Epithelial cell of proximal tubule (primary cell): Measurements from ENCODE around the gene MRPL58. TPM values are rescaled to one million over a fixed set of nuclear protein-coding genes. Genes with fewer than 3 reads are reported as not detected.

Experiments used
- DNase-seq: peaks from one replicate; pipeline ENCODE4 v3.0.0-alpha.2; 2011; ENCODE audit warnings: low read depth
- H3K4me3 ChIP-seq: 2 replicates; pipeline ENCODE4 v1.5.1; 2011; ENCODE audit warnings: low read depth, mild to moderate bottlenecking, low read length
- total RNA-seq: library from RNA; depleted of rRNA; stranded (reverse); fragments of >200 nt; gene quantifications from 2 replicates; pipeline ENCODE4 v1.2.3, GENCODE V29; 2015
- TF ChIP-seq, protein P1 (sequence below): conservative IDR thresholded peaks from 2 replicates; pipeline ENCODE4 v1.5.1; 2012; ENCODE audit warnings: low read depth, mild to moderate bottlenecking, low read length

The MRPL58 gene
- total RNA-seq, 1 donor from 2014 or later, result 52.2 TPM

DNA sequence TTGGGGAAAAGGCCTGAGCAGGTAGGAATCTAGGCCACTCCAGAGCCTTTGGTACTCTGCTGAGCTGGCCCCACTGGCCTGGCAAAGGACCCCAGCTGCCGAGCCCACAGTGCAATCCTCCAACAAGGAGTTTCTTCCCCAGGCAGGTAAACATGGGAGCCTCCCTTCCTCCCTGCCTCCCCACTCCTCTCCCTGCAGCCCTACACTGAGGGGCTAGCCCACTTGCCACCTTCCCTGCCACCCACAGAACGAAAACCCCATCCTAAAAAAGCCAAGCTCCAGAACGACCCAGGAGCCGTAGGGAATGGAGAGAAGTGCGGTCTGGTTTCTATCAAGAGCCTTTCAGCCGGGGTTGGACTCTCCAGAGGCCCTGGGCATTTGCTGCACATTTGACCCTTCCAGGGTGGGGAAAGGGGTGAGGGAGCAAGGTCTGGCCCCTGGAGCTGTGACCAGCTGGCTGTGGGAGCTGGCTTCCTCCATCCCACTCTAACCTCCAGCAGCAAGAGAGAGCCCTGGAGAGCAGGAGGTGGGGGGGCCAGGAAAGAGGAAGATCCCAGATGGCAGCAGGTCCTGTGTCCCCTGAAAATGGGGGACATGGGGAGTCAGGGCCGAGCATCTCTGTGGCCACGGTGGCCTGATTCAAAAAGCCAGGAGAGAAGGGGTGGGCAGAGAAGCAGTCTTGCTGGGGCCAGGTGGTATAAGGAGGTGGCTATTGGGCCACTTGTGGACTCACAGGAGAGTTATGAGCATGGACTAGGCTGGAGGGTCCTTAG is 41.2 kb upstream of the MRPL58 start:
- DNase-seq, result no peak
- TF ChIP-seq, protein P1, sequence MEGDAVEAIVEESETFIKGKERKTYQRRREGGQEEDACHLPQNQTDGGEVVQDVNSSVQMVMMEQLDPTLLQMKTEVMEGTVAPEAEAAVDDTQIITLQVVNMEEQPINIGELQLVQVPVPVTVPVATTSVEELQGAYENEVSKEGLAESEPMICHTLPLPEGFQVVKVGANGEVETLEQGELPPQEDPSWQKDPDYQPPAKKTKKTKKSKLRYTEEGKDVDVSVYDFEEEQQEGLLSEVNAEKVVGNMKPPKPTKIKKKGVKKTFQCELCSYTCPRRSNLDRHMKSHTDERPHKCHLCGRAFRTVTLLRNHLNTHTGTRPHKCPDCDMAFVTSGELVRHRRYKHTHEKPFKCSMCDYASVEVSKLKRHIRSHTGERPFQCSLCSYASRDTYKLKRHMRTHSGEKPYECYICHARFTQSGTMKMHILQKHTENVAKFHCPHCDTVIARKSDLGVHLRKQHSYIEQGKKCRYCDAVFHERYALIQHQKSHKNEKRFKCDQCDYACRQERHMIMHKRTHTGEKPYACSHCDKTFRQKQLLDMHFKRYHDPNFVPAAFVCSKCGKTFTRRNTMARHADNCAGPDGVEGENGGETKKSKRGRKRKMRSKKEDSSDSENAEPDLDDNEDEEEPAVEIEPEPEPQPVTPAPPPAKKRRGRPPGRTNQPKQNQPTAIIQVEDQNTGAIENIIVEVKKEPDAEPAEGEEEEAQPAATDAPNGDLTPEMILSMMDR, result no peak
- H3K4me3 ChIP-seq, result no peak overlapping the region

GRCh38 chr17:74971842-74972106 is 40.7 kb upstream of the MRPL58 start:
- DNase-seq, result no peak
- H3K4me3 ChIP-seq, result peak overlapping the region; percentile 59
- TF ChIP-seq, protein P1, result no peak

DNA sequence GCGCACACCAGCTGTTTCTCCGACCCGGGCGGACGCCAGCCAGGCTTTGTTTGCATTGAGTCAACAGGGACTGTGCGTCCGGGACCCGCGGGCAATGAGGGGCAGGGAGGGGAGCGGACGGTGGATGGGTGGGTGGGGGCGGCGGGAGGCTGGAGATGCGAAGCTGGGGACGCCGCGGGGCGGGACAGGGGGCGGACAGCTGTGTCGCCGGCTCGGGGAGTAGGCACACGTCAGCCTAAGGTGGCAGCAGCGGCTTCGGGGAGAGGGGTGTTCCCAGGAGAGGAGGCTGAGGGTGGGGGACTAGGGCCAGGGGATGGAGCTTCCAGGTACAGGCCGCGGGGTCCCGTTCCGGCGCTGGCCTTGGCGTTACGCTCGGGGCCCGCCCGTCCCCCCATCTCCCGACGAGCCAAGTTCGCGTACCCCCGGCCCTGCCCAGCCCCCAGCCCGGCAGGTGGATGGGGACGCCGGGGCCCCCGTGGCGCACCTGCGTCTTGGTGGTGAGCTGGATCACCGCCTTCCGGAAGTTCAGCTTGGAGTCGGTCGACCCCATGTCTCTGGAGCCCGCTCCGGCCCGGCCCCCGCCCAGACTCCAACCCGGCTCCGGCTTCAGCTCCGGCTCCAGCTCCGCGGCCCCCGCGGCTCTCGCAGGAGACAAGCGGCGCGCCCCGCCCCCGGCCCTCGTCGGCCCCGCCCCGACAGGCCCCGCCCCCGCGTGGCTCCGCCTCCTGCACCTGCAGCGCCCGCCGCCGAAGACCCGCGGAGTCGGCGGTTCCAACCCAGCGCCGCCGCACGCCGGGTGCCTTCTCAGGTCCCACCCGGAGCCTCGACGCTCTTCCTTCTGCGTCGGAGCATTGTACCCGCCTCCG is 40.1 kb upstream of the MRPL58 start, which contains the start of gene HID1:
TSS of gene HID1 (minus strand) at position 653 of the 866 bp plus-strand sequence. CDS start at position 550, 103 bp downstream.
- DNase-seq, result no peak
- TF ChIP-seq, protein P1, result no peak
- peak within 1 kb of the TSS; percentile 59 for H3K4me3 ChIP-seq

- H3K4me3 ChIP-seq, result peak overlapping the region; percentile 59
- TF ChIP-seq, protein P1, result no peak
- DNase-seq, result no peak
Measured at GRCh38 chr17:74972973-74973328, 39.5 kb upstream of the MRPL58 start.

- H3K4me3 ChIP-seq, result no peak overlapping the region
- TF ChIP-seq, protein P1, result no peak
- no peak for DNase-seq
Measured at GRCh38 chr17:74975943-74976342, 36.5 kb upstream of the MRPL58 start.

DNA sequence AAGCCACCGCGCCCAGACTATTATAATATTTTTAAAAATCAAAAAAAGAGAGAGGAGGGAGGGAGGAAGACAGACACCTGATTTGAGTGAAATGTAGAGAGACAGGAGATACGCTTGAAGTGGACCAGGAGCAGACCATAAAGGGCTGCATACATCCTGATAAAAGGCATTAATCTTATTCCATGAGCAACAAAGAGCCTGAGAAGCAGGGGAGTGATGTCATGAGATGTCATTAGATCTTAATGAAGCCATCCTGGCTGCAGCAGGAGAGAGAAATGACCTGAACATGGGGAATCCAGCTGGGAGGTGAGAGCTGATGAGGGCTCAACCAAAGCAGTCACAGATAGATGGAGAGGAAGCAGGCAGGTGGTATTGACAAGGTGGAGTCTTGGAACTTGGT is 34.7 kb upstream of the MRPL58 start:
- H3K4me3 ChIP-seq, result no peak overlapping the region
- no peak for DNase-seq
- TF ChIP-seq, protein P1, result no peak

- TF ChIP-seq, protein P1, result no peak
- no peak overlapping the region for H3K4me3 ChIP-seq
- no peak for DNase-seq
Measured at GRCh38 chr17:74978240-74978639, 34.2 kb upstream of the MRPL58 start.
